NCI-H2227 (cell line): ENCODE results near the gene USP2.

Experiments
- DNase-seq: peaks from one replicate; lab custom pipeline; 2025; ENCODE audit not compliant: unreplicated experiment; lab: John Stamatoyannopoulos, UW

Gene USP2

DNA sequence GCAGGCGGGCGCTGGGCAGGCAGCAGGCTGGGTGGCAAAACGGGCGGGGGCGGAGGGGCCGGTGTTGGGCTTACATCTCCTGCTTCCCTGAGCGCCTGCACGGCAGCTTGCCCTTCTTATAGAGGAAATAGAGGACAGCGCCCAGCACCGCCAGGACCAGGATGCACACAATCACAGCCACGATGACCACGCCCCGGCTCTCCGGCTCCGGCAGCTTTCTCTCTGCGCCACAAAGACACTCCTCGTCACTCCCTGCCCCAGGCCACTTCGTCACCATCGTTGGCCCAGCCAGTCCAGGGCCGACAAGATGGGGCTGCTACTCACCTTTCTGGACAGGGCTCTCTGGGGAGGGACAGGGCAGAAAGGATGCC is 70.8 kb downstream of the USP2 start:
- DNase-seq, result no peak

DNA sequence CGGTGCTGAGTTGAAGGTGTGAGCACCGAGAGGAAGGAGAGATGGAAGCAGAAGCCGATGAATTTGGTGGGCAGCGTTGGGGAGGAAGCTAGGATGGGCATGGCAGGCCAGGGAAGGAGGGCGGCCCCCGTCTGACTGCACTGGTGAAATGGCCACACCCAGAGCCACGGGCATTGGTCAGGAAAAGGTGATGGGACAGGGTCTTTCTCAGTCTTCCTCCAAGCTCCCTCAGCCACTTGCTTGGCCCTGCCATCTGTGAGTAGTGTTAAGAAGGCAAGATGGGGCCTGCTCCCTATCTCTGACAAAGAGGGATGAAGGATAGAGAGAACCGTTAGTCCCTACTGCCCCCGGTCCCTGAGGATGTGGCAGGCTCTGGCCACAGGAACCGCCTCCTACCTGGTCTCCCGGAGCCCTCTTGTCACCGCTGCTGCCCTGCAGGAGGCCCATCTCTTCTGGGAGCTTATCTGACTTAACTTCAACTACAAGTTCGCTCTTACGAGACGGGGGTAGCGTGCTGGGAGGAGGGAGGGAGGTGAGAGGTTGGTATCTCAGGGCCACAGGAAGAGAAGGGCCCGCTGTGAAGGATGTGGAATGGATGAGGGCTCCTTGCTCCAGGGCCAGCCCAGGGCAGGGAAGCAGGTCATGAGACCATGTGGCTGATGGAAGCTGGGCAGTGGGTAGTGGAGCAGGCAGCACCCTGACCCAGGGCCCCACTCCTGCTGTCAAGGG is 71.4 kb downstream of the USP2 start:
- no peak for DNase-seq

DNA sequence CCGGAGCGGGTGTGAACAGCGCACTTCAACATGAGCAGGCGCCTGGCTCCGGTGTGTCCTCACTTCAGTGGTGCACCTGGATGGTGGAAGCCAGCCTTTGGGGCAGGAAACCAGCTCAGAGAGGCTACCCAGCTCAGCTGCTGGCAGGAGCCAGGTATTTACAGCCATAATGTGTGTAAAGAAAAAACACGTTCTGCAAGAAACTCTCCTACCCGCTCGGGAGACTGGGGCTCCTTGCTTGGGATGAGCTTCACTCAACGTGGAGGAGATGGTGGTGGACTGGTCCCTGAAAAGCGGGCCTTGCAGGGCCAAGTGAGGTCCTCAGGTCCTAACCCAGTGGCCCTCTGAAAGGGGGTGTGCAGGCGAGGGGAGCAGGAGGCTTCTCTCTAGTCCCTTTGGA is 72.1 kb downstream of the USP2 start:
- no peak for DNase-seq

DNA sequence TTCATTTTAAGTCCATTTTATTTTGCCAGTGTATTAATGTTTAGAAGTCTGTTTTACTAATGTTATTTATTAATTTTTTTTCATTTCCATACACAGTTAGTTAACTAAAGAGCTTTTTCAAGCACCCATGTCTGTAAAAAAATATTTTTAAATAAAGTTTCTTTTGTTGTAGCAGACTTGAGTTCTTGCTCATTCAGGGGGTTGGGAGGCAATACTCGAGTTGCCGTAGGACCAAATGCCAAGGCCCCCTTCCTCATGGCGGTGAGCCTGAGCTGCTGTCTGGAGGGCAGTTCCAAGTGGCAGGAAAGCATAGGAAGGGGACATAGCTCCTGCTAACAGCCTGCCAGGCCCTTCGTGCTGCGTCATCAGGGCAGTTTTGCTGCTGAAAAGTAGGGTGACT is 73.5 kb downstream of the USP2 start:
- DNase-seq, result no peak

DNA sequence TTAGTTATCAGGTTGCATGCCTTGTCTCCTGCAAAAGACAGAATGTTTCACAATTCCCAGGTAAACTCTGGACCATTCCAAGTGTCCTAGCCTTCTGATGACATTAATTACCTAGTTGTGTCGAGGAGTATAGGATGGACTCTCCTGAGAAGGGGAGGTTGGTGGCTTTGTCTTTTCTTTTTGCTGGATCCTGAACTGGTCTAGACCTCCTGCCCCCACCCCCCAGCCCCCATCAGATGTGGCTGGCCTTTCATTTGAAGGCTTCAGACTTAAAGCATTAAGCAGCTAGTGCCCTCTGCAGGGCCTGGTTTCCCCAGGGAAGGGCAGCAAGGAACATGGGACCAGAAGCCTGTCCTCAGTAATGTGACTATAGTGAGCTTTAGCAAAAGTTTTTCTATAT is 74.3 kb downstream of the USP2 start:
- no peak for DNase-seq

DNA sequence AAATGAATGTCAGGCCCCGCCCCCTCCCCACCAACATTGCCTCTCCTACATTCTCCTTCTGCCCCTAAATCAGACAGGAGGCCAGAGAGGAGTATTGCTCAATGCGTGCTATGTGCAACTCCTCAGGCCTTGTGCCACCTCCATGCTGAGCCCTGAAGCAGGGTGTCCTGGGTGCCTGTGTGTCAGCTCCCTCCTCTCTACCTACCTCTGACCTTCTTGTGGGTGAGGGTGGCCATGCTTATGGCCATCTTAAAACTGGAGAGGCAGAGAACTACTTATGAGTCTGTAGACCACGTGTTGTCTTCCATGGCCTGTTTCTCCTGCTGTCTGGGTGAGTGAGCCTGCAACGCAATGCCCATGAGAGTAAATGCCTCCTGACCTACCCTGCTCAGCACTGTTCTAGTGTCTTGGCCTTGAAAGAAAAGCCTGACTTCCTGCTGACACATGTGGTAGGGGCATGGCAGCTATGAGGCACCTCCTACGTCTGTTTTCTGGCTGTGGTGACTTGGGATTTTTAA is 75.1 kb downstream of the USP2 start:
- DNase-seq, result no peak

DNA sequence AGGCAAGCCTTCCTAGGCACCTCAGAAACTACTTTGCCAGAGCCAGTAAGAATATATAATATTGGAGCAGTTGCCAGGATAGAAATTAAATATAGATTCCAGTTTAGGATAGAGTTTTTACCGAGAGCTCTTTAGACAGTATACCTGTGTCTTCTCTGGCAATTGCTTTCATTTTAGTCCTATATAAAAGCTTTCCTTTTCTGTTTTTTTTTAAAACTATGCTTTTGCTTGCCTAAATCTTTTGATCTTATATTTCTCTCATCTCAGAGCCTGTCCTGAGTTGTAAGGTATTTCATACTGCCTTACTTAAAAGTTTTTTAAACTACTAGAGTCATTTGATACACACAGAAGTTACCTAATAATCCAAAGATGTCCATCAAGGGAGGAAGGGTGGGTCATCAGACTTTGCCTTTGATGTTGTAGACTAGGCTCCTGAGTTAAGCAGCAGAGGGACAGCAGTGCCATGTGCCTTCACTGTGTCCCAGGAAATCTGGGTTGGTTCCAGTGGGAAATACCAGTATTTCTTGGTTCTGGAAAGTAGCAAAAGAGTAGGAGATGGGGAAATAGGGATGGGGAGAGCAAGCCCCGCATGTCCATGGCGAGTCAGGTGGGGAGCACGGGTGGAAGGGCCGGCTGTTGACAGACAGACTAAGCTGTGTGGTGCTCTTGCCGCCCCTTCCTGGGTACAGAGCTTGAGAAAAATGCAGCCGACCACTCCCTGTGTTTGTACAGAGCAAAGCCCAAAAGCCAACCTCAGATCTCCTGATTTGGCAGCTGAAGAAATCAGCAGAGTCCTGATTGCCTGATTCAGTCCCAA is 75.7 kb downstream of the USP2 start:
- DNase-seq, result no peak
